Neural crest cell (in vitro differentiated cells): Measurements from ENCODE around the gene DPM2. TPM values are rescaled to one million over a fixed set of nuclear protein-coding genes. Genes with fewer than 3 reads are reported as not detected.
A peak's percentile ranks its signal among the peaks of the same experiment; 100 is the strongest.

Source experiments
- DNase-seq: peaks from one replicate; pipeline ENCODE4 v3.0.0; 2021; ENCODE audit warnings: low read depth, mixed read lengths, low spot score
- H3K27ac Mint-ChIP-seq: one replicate; pipeline ENCODE4 v1.8.0; 2021; ENCODE audit warnings: mild to moderate bottlenecking, mixed read lengths; ENCODE audit not compliant: unreplicated experiment
- H3K27me3 Mint-ChIP-seq: 2 replicates; pipeline ENCODE4 v1.8.0; 2021; ENCODE audit warnings: low read depth, mild to moderate bottlenecking, mixed read lengths
- H3K36me3 Mint-ChIP-seq: 2 replicates; pipeline ENCODE4 v1.8.0; 2021; ENCODE audit warnings: low read depth, mild to moderate bottlenecking, mixed read lengths
- H3K4me1 Mint-ChIP-seq: 2 replicates; pipeline ENCODE4 v1.8.0; 2021; ENCODE audit warnings: mixed read lengths
- H3K4me3 Mint-ChIP-seq: one replicate; pipeline ENCODE4 v1.8.0; 2021; ENCODE audit warnings: mild to moderate bottlenecking, mixed read lengths
- H3K9me3 Mint-ChIP-seq: 2 replicates; pipeline ENCODE4 v1.8.0; 2021; ENCODE audit warnings: mixed read lengths
- total RNA-seq: library from RNA; stranded (reverse); gene quantifications from 2 replicates; pipeline ENCODE4 v1.2.1, GENCODE V29; 2021
- TF ChIP-seq, protein P1 (sequence below): fragments of 200-600 bp; sonication (generic); conservative IDR thresholded peaks from 2 replicates; pipeline ENCODE4 v1.5.0; 2021; ENCODE audit warnings: antibody characterized with exemption, mild to moderate bottlenecking

Gene DPM2
- total RNA-seq, 1 donor from 2014 or later: 52.2 TPM

- no peaks in the 10 kb centered on the region for H3K36me3 Mint-ChIP-seq
- H3K27me3 Mint-ChIP-seq: peaks cover 60% of the 10 kb centered on the region
- H3K27ac Mint-ChIP-seq: peak within 1 kb of the TSS; percentile 13
- DNase-seq: peak; percentile 86
- no peaks in the 10 kb centered on the region for H3K9me3 Mint-ChIP-seq
- H3K4me1 Mint-ChIP-seq: peaks cover 29% of the 10 kb centered on the region
- H3K4me3 Mint-ChIP-seq: peak within 1 kb of the TSS; percentile 86
- TF ChIP-seq, protein P1, sequence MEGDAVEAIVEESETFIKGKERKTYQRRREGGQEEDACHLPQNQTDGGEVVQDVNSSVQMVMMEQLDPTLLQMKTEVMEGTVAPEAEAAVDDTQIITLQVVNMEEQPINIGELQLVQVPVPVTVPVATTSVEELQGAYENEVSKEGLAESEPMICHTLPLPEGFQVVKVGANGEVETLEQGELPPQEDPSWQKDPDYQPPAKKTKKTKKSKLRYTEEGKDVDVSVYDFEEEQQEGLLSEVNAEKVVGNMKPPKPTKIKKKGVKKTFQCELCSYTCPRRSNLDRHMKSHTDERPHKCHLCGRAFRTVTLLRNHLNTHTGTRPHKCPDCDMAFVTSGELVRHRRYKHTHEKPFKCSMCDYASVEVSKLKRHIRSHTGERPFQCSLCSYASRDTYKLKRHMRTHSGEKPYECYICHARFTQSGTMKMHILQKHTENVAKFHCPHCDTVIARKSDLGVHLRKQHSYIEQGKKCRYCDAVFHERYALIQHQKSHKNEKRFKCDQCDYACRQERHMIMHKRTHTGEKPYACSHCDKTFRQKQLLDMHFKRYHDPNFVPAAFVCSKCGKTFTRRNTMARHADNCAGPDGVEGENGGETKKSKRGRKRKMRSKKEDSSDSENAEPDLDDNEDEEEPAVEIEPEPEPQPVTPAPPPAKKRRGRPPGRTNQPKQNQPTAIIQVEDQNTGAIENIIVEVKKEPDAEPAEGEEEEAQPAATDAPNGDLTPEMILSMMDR: peak; percentile 33
Observed at GRCh38 chr9:127930231-127931091, 7.2 kb downstream of the DPM2 start, which contains the start of gene PIP5KL1. Gene PIP5KL1, minus strand, starts transcription at chr9:127930777. Its CDS starts 25 bp downstream, at chr9:127930752.

DNA sequence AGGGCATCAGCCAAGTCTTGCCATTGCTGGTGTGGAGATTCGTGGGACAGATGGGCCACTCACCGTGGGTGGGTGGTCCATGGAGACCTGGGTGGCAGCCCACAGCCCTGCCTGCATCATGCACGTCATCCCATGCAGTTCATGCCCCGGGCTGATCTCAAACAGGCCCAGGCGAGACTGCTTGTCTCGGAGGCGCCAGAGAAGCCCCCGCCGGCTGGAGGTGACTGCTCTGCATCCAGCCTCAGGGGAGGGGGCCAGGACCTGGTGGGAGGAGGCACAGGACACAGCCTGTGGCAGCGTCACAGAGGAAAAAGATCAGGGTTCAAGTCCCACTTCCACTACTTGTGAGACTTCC is 8.1 kb downstream of the DPM2 start:
- Mint-ChIP-seq H3K9me3 (no peaks in the 10 kb centered on the region), H3K27me3 (peaks cover 69% of the 10 kb centered on the region), H3K36me3 (no peaks in the 10 kb centered on the region), H3K4me3 (peak overlapping the region; percentile 86), H3K27ac (no peak overlapping the region), H3K4me1 (peaks cover 23% of the 10 kb centered on the region)
- no peak for DNase-seq
- TF ChIP-seq, protein P1: no peak

GRCh38 chr9:127928676-127929624 is 8.7 kb downstream of the DPM2 start:
- Mint-ChIP-seq H3K27ac (no peak overlapping the region), H3K36me3 (no peaks in the 10 kb centered on the region), H3K27me3 (peaks cover 74% of the 10 kb centered on the region), H3K9me3 (no peaks in the 10 kb centered on the region), H3K4me3 (peak overlapping the region; percentile 86), H3K4me1 (peaks cover 19% of the 10 kb centered on the region)
- TF ChIP-seq, protein P1: no peak
- no peak for DNase-seq

GRCh38 chr9:127927988-127928675 is 9.5 kb downstream of the DPM2 start:
- TF ChIP-seq, protein P1: no peak
- no peaks in the 10 kb centered on the region for H3K9me3 Mint-ChIP-seq
- H3K4me1 Mint-ChIP-seq: peaks cover 19% of the 10 kb centered on the region
- peak overlapping the region; percentile 76 for H3K4me3 Mint-ChIP-seq
- DNase-seq: no peak
- H3K36me3 Mint-ChIP-seq: no peaks in the 10 kb centered on the region
- H3K27ac Mint-ChIP-seq: no peak overlapping the region
- peaks cover 83% of the 10 kb centered on the region for H3K27me3 Mint-ChIP-seq
